Right lobe of liver (tissue), 6 donors: ENCODE measurements around the gene SLC36A1. TPM values are rescaled to one million over a fixed set of nuclear protein-coding genes. Genes with fewer than 3 reads are reported as not detected.

ENCODE experiments used
- ATAC-seq, 4 donors: fragments of 200-7000 bp; cut with Tn5 transposase; one replicate each; pipeline ENCODE4 v1.9.1; 2020; ENCODE audit warnings: mild to moderate bottlenecking in 4 of 4, moderate library complexity in 4 of 4
- DNase-seq, 3 donors: peaks; one replicate each; pipeline ENCODE4 v3.0.0-alpha.2; 2020
- H3K27ac ChIP-seq, 3 donors: fragments of 200-600 bp; one replicate each; pipeline ENCODE4 v1.8.0; 2022
- H3K27me3 ChIP-seq, 2 donors: fragments of 200-600 bp; one replicate each; pipeline ENCODE4 v1.8.0; 2022
- H3K36me3 ChIP-seq, 4 donors: fragments of 200-600 bp; sonication (generic) in 1 of 4; one replicate each; pipeline versions ENCODE4 v1.5.1 to v1.8.0; 2017 to 2022; ENCODE audit warnings: control low read depth in 1 of 4
- H3K4me1 ChIP-seq, 4 donors: fragments of 200-600 bp; sonication (generic) in 1 of 4; one replicate each; pipeline versions ENCODE4 v1.5.1 to v1.8.0; 2017 to 2022; ENCODE audit warnings: control low read depth in 1 of 4
- H3K4me3 ChIP-seq, 3 donors: fragments of 200-600 bp; one replicate each; pipeline ENCODE4 v1.8.0; 2022
- H3K9me3 ChIP-seq, 4 donors: fragments of 200-600 bp; sonication (generic) in 1 of 4; one replicate each; pipeline versions ENCODE4 v1.5.1 to v1.8.0; 2017 to 2022; ENCODE audit warnings: control low read depth in 1 of 4
- CTCF ChIP-seq, 4 donors: fragments of 200-600 bp in 3 of 4; fragments of 450-650 bp in 1 of 4; IDR thresholded peaks; one replicate each; pipeline versions ENCODE4 v1.5.1 to v1.8.0; 2016 to 2022; ENCODE audit warnings: antibody characterized with exemption in 4 of 4, mild to moderate bottlenecking in 2 of 4
- POLR2A ChIP-seq: fragments of 450-650 bp; IDR thresholded peaks from one replicate; pipeline ENCODE4 v1.6.1; 2017; ENCODE audit warnings: antibody characterized with exemption, mild to moderate bottlenecking
- WGBS: methylation state at CpG from one replicate; pipeline ENCODE4 v1.1.6; 2018; ENCODE audit warnings: low coverage, low lambda C conversion rate; ENCODE audit not compliant: insufficient coverage; ENCODE audit errors: missing lambda C conversion rate; 5-methylcytosine and 5-hydroxymethylcytosine counted together
- intact Hi-C, 2 donors: fragments of 100-400 bp; cut with DNase I; formaldehyde crosslinking; loops; one replicate each; pipeline versions ENCODE4 v1.11.2 to v1.14.1; 2022
- total RNA-seq, 6 experiments: library from RNA; depleted of rRNA in 2 of 6; stranded (reverse); fragments of >200 nt in 2 of 6; fragmentation: NEBNext Ultra II Directional in 3 of 6; extraction: Animal tissue kit (Norgen Biotek cat#: 25700) in 3 of 6; gene quantifications; one replicate each; pipeline versions ENCODE4 v1.1.0 to v1.2.4, GENCODE V29; 2016 to 2023
- donor health status: DM: no; HTN: yes; CAD: no.
- donor health status: DM: no; HTN: no; CAD: no.
- donor health status: DM: no; HTN: no; CAD: no.
- donor health status: DM: no; HTN: yes; CAD: no.
- donor health status: DM: no; HTN: yes; CAD: no.

Gene SLC36A1
- total RNA-seq, 6 experiments from 2014 or later: 2.0 to 8.2 (median 5.2) TPM

GRCh38 chr5:151495320-151495719, 47.9 kb downstream of the SLC36A1 start:
- 81% methylated on average over 2 of the region's 2 CpGs for WGBS
- Histone ChIP-seq H3K36me3 (no peaks in the 10 kb centered on the region), H3K4me1 (no peaks in the 10 kb centered on the region), H3K27ac (no peak overlapping the region), H3K9me3 (no peaks in the 10 kb centered on the region), H3K27me3 (no peaks in the 10 kb centered on the region), H3K4me3 (no peak overlapping the region)
- ATAC-seq (no peak), DNase-seq (no peak)
- intact Hi-C loops: no loop called here
- TF ChIP-seq CTCF (IDR thresholded peaks at IDR 0.05) (no peak), POLR2A (no peak)

DNA sequence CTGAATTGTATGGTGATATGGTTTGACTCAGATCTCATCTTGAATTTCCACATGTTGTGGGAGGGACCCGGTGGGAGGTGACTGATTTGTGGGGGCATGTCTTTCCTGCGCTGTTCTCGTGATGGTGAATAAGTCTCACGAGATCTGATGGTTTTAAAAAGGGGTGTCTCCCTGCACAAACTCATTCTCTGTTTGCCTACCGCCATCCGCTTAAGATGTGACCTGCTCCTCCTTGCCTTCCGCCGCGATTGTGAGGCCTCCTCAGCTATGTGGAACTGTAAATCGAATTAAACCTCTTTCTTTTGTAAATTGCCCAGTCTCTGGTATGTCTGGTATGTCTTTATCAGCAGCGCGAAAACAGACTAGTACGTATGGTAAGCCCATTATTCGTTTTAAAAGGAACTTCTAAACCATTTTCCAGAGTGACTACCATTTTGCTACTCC, 48.7 kb downstream of the SLC36A1 start:
- 63% methylated on average over 12 of the region's 14 CpGs for WGBS
- intact Hi-C loops: no loop called here

GRCh38 chr5:151497391-151498002, 50.1 kb downstream of the SLC36A1 start:
- no peak for TF ChIP-seq CTCF (IDR thresholded peaks at IDR 0.05)
- TF ChIP-seq POLR2A: no peak
- no peak for DNase-seq
- H3K27ac ChIP-seq: no peak overlapping the region
- no peaks in the 10 kb centered on the region for H3K9me3 ChIP-seq
- H3K36me3 ChIP-seq: no peaks in the 10 kb centered on the region
- 70% methylated on average over 2 of the region's 3 CpGs for WGBS
- H3K4me1 ChIP-seq: no peaks in the 10 kb centered on the region
- no peak overlapping the region for H3K4me3 ChIP-seq
- H3K27me3 ChIP-seq: no peaks in the 10 kb centered on the region
- intact Hi-C loops: no loop called here
- ATAC-seq: no peak

More for the DNA sequence above, 48.7 kb downstream of the SLC36A1 start:
- H3K4me1 ChIP-seq: no peaks in the 10 kb centered on the region
- H3K9me3 ChIP-seq: no peaks in the 10 kb centered on the region
- no peak overlapping the region for H3K4me3 ChIP-seq
- no peaks in the 10 kb centered on the region for H3K27me3 ChIP-seq
- H3K36me3 ChIP-seq: no peaks in the 10 kb centered on the region
- ATAC-seq (no peak), DNase-seq (no peak)
- TF ChIP-seq POLR2A (no peak), CTCF (IDR thresholded peaks at IDR 0.05) (no peak)
- H3K27ac ChIP-seq: no peak overlapping the region

DNA sequence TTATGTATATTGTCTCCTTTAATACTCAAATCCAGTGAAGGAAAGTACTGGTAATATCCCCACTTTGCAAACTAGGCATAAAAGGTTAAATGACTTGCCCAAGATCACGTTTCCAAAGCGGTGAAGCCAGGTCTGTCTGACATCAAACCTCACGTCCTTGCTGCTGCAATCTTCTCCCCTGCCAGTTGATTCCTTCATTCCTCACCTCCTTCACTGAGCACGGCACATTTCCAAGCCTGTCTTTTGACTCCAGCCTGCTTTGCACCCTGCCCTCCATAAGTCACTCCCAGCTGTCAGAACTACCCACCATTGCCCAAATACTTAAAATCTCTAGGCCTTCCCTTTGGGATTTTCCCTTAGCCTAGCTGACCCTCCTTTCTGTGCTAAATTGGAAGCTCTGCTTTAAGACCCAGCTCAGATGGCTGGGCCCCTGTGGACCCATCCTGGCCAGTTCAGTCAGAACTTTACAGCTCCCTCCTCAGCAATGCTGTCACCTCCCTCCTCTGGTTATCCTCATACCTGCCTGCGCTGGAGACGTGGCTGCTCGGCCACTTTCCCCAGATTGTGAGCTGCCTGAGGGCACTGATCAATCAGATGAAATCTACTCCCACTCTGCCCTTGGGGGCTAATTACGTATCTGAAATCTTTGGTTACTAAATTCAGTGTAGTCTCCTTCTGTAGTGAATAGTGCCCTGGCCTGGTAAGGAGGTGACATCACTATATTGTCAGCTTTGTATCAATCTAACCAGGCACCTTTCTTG, 51.2 kb downstream of the SLC36A1 start:
- no peaks in the 10 kb centered on the region for H3K9me3 ChIP-seq
- H3K36me3 ChIP-seq: no peaks in the 10 kb centered on the region
- TF ChIP-seq POLR2A (no peak), CTCF (IDR thresholded peaks at IDR 0.05) (no peak)
- no peak overlapping the region for H3K27ac ChIP-seq
- WGBS: 63% methylated on average over 6 of the region's 8 CpGs
- H3K4me3 ChIP-seq: no peak overlapping the region
- no peak for ATAC-seq
- DNase-seq: no peak
- no peaks in the 10 kb centered on the region for H3K27me3 ChIP-seq
- intact Hi-C loops: no loop called here
- no peaks in the 10 kb centered on the region for H3K4me1 ChIP-seq
